WTC11 (cell line): ENCODE data around the gene ARID3B. TPM values are rescaled to one million over a fixed set of nuclear protein-coding genes. Genes with fewer than 3 reads are reported as not detected.

Experiments
- ATAC-seq: fragments of 200-7000 bp; cut with Tn5 transposase; 2 replicates; pipeline ENCODE4 v1.10.0; 2021; ENCODE audit warnings: mild to moderate bottlenecking, moderate library complexity
- CTCF ChIA-PET: fragments of 300-600 bp; sonication (Branson Sonifier 250); formaldehyde crosslinking; loops from one replicate; lab custom pipeline; 2021; ENCODE audit warnings: antibody characterized with exemption; lab: Charles Lee
- POLR2A ChIA-PET: fragments of 350-600 bp; sonication (Branson Sonifier 250); formaldehyde crosslinking; loops from one replicate; lab custom pipeline; 2021; ENCODE audit warnings: antibody characterized with exemption; lab: Charles Lee
- DNase-seq: peaks from one replicate; pipeline ENCODE4 v3.0.0; 2021; ENCODE audit warnings: low spot score
- H3K27ac Mint-ChIP-seq: 2 replicates; pipeline ENCODE4 v1.8.0; 2021; ENCODE audit warnings: mixed read lengths
- H3K27me3 Mint-ChIP-seq: 2 replicates; pipeline ENCODE4 v1.8.0; 2021; ENCODE audit warnings: low read depth, mild to moderate bottlenecking, moderate library complexity, mixed read lengths
- H3K36me3 Mint-ChIP-seq: 2 replicates; pipeline ENCODE4 v1.8.0; 2021; ENCODE audit warnings: mixed read lengths
- H3K4me1 Mint-ChIP-seq: 2 replicates; pipeline ENCODE4 v1.8.0; 2022; ENCODE audit warnings: mixed read lengths
- H3K4me3 Mint-ChIP-seq: 2 replicates; pipeline ENCODE4 v1.8.0; 2021; ENCODE audit warnings: mild to moderate bottlenecking, moderate library complexity, mixed read lengths
- H3K9me3 Mint-ChIP-seq: 2 replicates; pipeline ENCODE4 v1.8.0; 2021; ENCODE audit warnings: mixed read lengths
- AR ChIP-seq: fragments of 250-450 bp; sonication (Bioruptor Pico); IDR thresholded peaks from 2 replicates; pipeline ENCODE4 v1.9.0; 2021; ENCODE audit warnings: mild to moderate bottlenecking
- ATF1 ChIP-seq: sonication (generic); formaldehyde crosslinking; IDR thresholded peaks from 2 replicates; pipeline ENCODE4 v1.8.1; 2023; ENCODE audit warnings: mild to moderate bottlenecking, moderate library complexity, missing genetic modification reagents
- E2F4 ChIP-seq: sonication (generic); formaldehyde crosslinking; IDR thresholded peaks from 2 replicates; pipeline ENCODE4 v1.8.1; 2022; ENCODE audit warnings: low read depth, mild to moderate bottlenecking, moderate library complexity, missing genetic modification reagents, borderline replicate concordance
- FOXK1 ChIP-seq: sonication (generic); formaldehyde crosslinking; IDR thresholded peaks from 2 replicates; pipeline ENCODE4 v1.8.0; 2022; ENCODE audit warnings: mild to moderate bottlenecking, moderate library complexity, missing genetic modification reagents
- FOXP4 ChIP-seq: sonication (generic); formaldehyde crosslinking; IDR thresholded peaks from 2 replicates; pipeline ENCODE4 v1.8.0; 2022; ENCODE audit warnings: mild to moderate bottlenecking, missing genetic modification reagents
- GRHL2 ChIP-seq: fragments of 250-450 bp; sonication (Bioruptor Pico); IDR thresholded peaks from 2 replicates; pipeline ENCODE4 v1.8.0; 2022; ENCODE audit warnings: mild to moderate bottlenecking, moderate library complexity; ENCODE audit not compliant: insufficient replicate concordance, severe bottlenecking
- IRF2 ChIP-seq: sonication (generic); formaldehyde crosslinking; IDR thresholded peaks from 2 replicates; pipeline ENCODE4 v1.8.0; 2022; ENCODE audit warnings: low read depth, missing genetic modification reagents, borderline replicate concordance
- OVOL2 ChIP-seq: fragments of 250-450 bp; sonication (Bioruptor Pico); IDR thresholded peaks from 2 replicates; pipeline ENCODE4 v1.9.0; 2021; ENCODE audit warnings: mild to moderate bottlenecking, borderline replicate concordance
- PRDM15 ChIP-seq: sonication (generic); formaldehyde crosslinking; IDR thresholded peaks from 2 replicates; pipeline ENCODE4 v1.8.0; 2022; ENCODE audit warnings: missing genetic modification reagents
- TEAD4 ChIP-seq: sonication (generic); formaldehyde crosslinking; IDR thresholded peaks from 2 replicates; pipeline ENCODE4 v1.8.0; 2022; ENCODE audit warnings: mild to moderate bottlenecking, missing genetic modification reagents
- TP53 ChIP-seq: sonication (generic); formaldehyde crosslinking; IDR thresholded peaks from 2 replicates; pipeline ENCODE4 v1.8.1; 2023; ENCODE audit warnings: mild to moderate bottlenecking, missing genetic modification reagents
- ZNF138 ChIP-seq: sonication (generic); formaldehyde crosslinking; conservative IDR thresholded peaks from 2 replicates; pipeline ENCODE4 v1.8.1; 2022; ENCODE audit warnings: mild to moderate bottlenecking, moderate library complexity, missing genetic modification reagents
- ZNF219 ChIP-seq: sonication (generic); formaldehyde crosslinking; IDR thresholded peaks from 2 replicates; pipeline ENCODE4 v1.8.0; 2023; ENCODE audit warnings: missing genetic modification reagents, mild to moderate bottlenecking, borderline replicate concordance
- ZNF232 ChIP-seq: sonication (generic); formaldehyde crosslinking; IDR thresholded peaks from 2 replicates; pipeline ENCODE4 v1.8.0; 2022; ENCODE audit warnings: mild to moderate bottlenecking, missing genetic modification reagents
- total RNA-seq: library from RNA; stranded (reverse); gene quantifications from 3 replicates; pipeline ENCODE4 v1.2.3, GENCODE V29; 2021

Gene ARID3B
- total RNA-seq, 1 experiment from 2014 or later, result 133 TPM

GRCh38 chr15:74499366-74499765 lies 41.7 kb upstream of the ARID3B start (continued):
- TF ChIP-seq PRDM15 (CRISPR knock-in tag) (no peak), TEAD4 (CRISPR knock-in tag) (no peak), ATF1 (no peak), FOXP4 (no peak), FOXK1 (CRISPR knock-in tag) (no peak), GRHL2 (CRISPR knock-in tag) (no peak), OVOL2 (CRISPR knock-in tag) (no peak), IRF2 (CRISPR knock-in tag) (no peak), E2F4 (no peak)

GRCh38 chr15:74500401-74500800 lies 40.6 kb upstream of the ARID3B start:
- DNase-seq, result no peak
- CTCF ChIA-PET, result interaction anchor here (0.8 to 1.3 kb wide), 7 partner anchors 8 to 126 kb away, joined by 3 to 5 read pairs (median 3); partner anchors contain the start of gene ARID3B
- no peaks in the 10 kb centered on the region for H3K27me3 Mint-ChIP-seq

More at GRCh38 chr15:74500401-74500800, 40.6 kb upstream of the ARID3B start:
- Mint-ChIP-seq H3K36me3 (peaks cover 16% of the 10 kb centered on the region), H3K9me3 (peaks cover 3% of the 10 kb centered on the region; the same call in 1 of the 2 replicates), H3K4me3 (no peak overlapping the region), H3K4me1 (peaks cover 4% of the 10 kb centered on the region)
- POLR2A ChIA-PET, result no interaction called here
- TF ChIP-seq TP53 (CRISPR knock-in tag) (no peak), AR (CRISPR knock-in tag) (no peak), ZNF138 (CRISPR knock-in tag) (no peak), ZNF219 (CRISPR knock-in tag) (no peak), ZNF232 (no peak)
- TF ChIP-seq, all 79 proteins: peak for 0
- ATAC-seq, result peak; percentile 83
- peak overlapping the region; percentile 54; the same call in 1 of the 2 replicates for H3K27ac Mint-ChIP-seq
